GM19463 (cell line): ENCODE results near the gene TMEM101.
"Not testable (repeated sequence)": the region's sequence is repeated elsewhere in the genome, so short reads cannot be mapped to it uniquely, and the experiment has no call there.

Experiments
- ATAC-seq: cut with Tn5 transposase; IDR thresholded peaks from one replicate; pipeline ENCODE4 v1.9.1; 2021; ENCODE audit warnings: mild to moderate bottlenecking, moderate library complexity; ENCODE audit not compliant: unreplicated experiment

The TMEM101 gene

GRCh38 chr17:44024853-44025252 lies 10.1 kb upstream of the TMEM101 start:
- no peak for ATAC-seq

- no peak for ATAC-seq
Measured at GRCh38 chr17:44024271-44024663, 9.5 kb upstream of the TMEM101 start.

DNA sequence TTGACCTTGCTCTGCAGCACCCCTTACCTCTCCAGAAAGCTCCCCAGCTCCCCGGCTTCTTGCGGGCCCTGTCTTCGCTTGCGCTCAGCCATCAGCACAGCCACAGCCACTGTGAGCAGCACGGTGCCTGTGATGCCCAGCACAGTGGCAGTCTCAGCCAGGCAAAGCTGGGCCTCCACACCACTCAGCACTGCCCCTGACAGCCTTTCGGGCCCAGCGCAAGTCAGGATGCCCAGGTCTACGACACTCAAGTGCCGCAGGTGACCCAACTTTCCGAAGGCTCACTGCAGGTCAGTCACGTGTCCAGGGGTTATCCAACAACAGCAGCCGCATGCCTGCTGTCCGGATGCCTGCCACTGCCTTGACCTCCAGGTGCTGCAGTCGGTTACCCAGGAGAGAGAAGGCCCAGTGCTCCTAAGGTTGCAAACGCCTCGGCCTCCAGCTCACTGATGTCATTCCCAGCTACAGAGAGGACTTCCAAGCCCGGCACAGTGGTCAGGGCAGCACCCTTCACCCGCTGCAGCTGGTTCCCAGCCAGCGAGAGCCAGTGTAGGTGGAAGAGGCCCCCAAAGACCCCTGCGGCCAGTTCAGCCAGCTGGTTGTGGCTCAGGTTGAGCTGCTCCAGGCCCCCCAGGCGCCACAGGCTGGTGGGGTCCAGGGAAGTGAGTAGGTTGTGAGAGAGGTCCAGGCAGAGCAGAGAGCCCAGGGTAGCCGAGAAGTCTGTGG lies 8.9 kb upstream of the TMEM101 start:
- no peak for ATAC-seq

- ATAC-seq: no peak
Measured at GRCh38 chr17:44022246-44022645, 7.5 kb upstream of the TMEM101 start.

DNA sequence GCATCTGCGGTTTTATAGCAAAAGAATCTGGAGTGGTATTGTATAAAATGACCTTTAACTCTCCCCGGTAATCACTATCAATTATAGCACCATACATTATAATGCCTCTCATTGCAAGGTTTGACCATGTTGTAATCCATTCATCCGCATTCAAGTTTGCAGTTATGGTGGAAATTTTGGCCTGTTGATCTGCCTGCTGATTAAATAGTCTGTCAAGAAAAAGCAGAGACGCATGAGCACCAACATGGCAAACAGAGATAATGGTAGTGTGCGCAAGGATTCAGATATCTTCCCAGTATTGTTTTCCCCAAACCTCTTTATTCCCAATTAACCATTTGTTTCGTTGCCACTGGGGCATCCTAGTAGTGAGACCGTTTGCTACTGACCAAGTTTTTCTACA lies 6.5 kb upstream of the TMEM101 start:
- not testable (repeated sequence) for ATAC-seq

DNA sequence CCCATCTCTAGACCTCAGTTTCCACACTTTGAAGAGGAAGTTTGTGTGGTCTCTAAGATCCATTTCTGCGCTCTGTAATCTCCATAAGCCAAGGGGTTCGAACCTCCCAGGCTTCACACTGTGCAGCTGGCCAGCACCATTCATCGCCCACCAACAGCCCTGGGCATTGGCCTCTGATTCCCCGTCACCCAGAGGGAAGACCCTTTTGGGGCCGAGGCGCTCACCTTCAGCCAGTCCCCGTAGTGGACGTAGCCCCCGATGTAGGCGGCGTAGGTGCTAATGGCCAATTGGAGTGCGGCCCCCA lies 678 bp downstream of the TMEM101 start:
- no peak for ATAC-seq

- ATAC-seq: no peak
Measured at GRCh38 chr17:44012874-44013273, 1.9 kb downstream of the TMEM101 start.

DNA sequence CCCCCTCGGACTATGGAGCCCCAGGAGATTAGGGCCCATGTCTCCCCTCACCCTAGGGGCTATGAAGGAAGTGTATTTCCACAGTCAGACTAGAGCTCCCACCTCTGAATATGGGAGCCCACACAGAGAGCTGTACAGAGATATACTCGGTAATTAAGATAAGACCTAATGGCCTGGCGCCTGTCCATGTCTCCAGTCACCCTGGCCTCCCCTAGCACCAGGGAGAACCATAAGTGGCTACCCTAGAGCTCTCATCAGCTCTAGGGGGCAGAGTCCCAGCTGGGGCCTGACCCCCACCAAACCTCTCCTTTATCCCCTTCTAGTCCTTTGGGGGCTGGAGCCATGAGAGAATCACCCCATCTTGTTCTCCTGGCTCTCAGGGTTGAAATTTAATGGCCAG lies 2.4 kb downstream of the TMEM101 start:
- no peak for ATAC-seq

DNA sequence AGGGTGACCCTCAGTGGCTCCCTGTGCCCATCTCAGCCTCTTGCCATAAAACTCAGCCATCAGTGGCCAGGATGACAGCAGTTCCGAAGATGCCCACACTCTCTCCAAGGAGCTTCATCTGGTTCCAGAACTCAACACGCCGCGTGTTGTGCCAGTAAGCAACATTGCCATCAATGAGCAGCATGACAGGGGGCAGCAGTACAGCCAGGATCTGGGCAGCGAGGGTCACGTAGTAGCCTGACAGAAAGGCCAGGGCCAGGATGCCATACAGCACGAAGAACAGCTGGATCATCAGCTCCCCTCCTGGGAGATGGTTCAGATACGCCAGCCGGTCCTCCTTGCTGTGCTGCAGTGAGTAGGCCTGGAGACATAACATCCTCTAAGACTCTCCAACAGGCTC lies 2.9 kb downstream of the TMEM101 start:
- no peak for ATAC-seq

DNA sequence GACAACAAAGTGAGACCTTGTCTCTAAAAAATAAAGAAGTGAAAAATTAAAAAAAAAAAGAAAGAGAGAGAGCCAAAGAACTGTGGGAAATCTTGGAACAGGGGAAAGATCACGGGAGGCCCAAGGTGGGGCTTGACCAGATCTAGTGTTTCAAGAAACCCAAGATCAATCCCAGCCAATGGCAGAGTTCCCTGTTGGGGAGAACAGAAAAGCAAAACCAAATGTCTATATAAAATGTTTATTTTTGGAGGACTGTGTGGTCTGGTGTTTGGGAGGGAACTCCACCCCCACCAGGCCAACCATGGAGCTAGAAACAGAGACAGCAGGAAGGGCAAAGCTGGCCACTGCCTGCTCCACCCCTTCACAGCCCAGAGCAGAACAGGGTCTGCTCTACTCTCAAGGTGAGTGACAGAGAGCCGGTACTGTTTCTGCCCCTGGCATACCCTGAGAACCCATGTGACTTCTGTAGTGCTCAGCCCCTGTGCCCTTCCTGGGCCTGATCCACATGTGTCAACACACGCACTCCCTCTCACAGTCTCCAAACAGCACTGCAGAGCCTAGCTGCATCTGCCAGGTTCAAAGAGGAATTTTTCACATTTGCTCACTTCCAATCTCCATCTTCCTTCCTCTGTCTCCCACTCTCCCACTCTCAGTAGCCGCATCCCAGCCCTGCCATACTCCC lies 3.7 kb downstream of the TMEM101 start:
- no peak for ATAC-seq

DNA sequence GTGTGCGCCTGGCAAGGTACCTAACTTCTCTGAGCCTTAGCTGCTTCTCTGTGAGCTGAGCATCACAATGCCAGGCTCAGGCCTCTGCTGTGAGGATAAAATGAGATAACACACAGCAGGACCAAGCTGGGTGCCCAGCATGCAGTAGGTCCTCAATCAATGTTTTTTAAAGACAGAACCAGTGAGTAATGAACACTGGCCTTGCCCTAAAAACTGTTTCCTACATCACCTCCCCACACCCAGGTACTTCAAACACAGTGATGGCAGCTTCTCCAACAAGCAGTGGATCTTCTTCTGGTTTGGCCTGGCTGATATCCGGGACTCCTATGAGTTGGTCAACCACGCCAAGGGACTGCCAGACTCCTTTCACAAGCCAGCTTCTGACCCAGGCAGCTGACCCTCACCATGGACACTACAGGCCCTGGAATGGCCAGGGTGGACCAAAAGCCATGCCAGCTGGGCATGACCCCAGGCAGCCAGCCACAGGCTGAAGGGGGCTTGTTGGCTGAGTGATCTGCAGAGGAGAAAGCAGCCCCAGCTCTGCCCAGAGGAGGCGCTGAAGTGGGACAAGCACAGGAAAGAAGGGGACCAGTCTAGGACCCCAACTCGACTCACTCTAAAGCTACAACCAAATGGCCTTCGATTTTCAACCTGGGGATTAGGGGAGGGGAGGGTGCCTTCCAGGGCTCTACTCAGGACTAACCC lies 6.4 kb downstream of the TMEM101 start:
- no peak for ATAC-seq

GRCh38 chr17:44007346-44008204 lies 7.2 kb downstream of the TMEM101 start:
- ATAC-seq: no peak

DNA sequence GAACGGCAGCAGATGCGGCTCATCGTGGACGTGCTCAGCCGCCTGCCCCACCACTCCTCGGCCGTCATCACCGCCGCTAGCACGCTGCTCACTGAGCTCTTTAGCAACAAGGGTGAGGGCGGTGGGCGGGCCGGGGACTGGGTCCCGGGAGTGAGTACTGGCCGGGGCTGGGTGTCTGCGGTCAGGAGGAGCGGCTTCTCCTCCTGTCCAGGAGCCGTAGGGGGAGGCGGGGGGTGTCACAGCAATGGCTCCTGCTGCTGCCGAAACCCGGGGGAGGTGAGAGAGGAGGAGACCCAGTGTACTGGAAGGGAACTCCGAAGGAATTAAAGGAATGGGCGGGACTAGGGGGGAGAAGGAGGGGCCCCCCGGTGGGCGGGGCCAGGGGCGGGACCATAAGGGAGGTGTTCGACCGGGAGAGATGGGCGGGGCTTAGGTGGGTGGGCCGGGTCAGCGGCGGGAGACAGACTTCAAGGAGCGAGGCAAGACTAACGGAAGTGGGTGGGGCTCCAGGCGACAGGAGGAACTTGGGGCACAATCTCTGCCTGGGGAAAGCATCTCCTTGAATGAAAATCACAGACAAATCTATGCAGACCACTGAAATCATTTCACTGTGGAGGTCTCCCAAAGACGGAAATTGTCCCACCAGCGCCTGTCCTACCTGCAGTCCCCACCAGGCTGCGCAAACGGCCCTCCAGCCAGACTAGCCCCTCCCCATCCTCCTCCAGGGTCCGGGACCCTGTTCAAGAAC lies 8.0 kb downstream of the TMEM101 start:
- ATAC-seq: peak; percentile 62

GRCh38 chr17:44006272-44006597 lies 8.5 kb downstream of the TMEM101 start:
- no peak for ATAC-seq

- no peak for ATAC-seq
Measured at GRCh38 chr17:44005527-44006271, 9.1 kb downstream of the TMEM101 start.

- ATAC-seq: no peak
Measured at GRCh38 chr17:44004761-44005526, 9.8 kb downstream of the TMEM101 start.

GRCh38 chr17:44004077-44004760 lies 10.5 kb downstream of the TMEM101 start, which contains the start of gene NAGS:
Gene NAGS, plus strand, starts transcription at chr17:44004622. Its CDS starts 42 bp downstream, at chr17:44004664.
- ATAC-seq: no peak

DNA sequence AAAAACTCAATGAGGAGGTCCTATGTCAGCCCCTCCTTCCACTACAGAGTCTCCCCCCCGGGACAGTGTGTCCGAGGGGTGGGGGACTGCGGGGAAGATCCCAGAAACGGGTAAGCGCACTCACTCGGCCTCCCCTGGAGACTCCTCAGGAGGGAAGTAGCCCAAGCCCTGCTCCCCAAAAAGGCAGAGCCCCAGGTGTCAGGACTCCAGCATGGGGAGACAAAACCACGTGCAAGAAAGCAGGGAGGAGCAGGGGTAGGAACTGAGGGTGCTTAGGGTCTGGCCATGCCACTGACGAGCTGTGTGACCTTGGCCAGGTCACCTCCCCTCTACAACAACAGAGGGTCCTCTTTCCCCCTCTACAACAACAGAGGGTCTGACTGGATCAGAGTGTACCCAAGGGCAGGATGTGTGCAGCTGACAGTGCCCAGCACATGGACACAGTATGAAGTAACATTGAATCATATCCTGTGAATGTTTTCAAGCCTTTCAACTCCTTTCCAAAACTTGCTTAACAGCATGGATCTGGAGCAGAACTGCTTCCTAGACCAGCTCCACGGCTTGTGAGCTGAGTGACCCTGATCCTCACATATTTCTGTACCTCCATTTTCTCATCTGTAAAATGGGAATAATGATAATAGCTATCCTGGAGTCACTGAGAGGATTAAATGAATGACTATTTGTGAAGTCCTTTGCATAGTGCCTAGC lies 12.5 kb downstream of the TMEM101 start:
- no peak for ATAC-seq
